ENCODE results near the gene ZNF622.
A peak's percentile ranks its signal among the peaks of the same experiment; 100 is the strongest.
"Not testable (repeated sequence)": the region's sequence is repeated elsewhere in the genome, so short reads cannot be mapped to it uniquely, and the experiment has no call there.

ZNF622 gene

DNA sequence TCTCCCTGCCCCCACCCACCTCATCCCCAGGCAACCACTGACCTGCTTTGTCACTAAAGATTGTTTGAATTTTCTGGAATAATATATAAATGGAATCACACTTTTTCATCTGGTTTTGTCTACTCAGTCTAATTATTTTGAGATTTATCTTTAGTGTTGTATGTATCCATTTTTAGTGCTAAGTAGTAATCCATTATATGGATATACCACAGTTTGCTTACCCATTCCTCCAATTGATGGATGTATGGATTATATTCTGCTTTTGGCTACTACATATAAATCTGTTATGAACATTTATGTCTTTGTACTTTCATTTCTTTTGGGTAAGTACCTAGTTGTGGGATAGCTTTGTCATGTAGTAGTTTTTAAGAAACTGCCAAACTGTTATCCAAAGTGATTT is 14.5 kb upstream of the ZNF622 start:
- no peak for DNase-seq

DNA sequence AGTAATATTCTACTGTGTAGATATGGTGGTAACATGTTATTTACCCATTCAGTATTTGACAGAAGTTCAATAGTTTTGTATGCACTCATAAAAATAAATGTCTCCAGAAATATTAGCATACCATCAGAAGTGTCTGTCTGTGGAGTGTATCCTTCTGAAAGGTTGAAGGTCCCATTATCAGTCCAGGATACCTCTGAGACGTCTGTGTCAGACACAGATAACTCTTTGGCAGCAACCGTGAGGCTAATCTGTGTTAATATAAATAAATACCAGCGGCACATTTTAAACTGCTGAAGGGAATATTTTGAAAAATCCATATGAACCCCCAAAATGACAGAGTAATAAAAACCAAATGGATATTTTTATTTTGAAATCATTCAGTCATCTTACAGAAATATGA is 11.9 kb upstream of the ZNF622 start:
- no peak for DNase-seq

DNA sequence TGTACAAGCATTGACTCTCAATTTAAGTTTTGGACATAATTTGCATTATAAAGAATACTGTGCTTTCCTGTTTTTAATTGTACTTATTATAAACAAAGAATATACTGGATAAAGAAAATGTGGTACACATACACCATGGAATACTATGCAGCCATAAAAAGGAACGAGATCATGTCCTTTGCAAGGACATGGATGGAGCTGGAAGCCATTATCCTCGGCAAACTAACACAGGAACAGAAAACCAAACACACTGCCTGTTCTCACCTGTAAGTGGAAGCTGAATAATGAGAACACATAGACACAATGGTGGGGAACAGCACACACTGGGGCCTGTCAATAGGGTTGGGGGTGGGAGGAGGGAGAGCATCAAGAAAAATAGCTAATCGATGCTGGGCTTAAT is 10.8 kb upstream of the ZNF622 start:
- not testable (repeated sequence) for DNase-seq

DNA sequence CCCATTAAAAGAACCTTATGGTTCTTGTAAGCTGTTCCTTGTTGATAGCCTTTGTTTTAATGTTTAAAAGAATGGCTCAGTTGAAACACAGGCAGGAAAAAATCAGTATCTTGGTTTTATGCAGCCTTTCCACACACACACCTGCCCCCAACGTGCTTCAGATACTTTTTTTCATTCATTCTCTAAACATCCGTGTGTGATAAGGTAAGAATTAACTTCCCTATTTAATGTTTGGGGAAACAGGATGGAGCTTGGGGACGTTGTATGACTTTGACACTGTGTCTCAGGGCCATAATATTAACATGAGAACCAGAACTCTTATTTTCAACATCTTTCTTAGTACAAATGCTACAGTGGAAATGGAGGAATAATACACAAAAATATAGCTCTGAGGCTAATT is 5.8 kb upstream of the ZNF622 start:
- no peak for DNase-seq

DNA sequence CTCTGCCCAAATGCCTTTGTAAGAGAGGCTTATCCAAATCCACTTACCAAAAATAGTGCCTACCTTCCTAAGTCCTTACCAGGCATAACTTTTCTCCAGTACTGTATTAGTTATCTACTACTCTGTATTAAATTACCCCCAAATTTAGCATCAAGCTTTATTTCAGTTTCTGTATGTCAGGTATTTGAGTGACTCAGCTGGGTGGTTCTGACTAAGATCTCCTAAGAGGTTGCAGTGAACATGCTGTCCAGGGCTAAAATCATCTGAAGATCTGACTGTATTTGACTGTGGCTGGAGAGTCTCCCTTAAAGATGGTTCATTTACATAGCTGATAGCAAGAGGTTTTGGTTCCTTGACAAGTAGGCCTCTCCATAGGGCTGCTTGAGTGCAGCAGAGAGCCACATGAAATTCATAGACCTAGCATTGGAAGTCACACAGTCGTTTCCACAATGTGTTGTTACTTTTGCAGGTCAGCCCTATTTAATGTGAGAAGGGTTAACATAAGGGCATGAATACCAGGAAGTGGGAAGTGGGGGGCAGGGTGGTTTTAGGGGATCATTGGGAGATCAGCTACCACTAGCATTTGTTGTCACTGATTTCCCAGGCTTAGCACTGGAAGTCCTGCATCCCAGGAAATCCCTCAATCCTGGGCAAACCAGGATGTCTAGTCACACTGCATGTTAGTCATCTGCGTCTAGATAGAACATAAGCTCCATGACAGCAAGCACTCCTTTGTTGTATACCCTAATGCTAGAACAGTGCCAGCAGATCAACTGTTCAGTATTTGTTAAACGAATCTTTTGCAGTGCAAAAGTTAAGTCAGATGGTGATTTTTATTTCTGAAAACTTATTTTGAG is 2.0 kb upstream of the ZNF622 start:
- DNase-seq, result no peak

DNA sequence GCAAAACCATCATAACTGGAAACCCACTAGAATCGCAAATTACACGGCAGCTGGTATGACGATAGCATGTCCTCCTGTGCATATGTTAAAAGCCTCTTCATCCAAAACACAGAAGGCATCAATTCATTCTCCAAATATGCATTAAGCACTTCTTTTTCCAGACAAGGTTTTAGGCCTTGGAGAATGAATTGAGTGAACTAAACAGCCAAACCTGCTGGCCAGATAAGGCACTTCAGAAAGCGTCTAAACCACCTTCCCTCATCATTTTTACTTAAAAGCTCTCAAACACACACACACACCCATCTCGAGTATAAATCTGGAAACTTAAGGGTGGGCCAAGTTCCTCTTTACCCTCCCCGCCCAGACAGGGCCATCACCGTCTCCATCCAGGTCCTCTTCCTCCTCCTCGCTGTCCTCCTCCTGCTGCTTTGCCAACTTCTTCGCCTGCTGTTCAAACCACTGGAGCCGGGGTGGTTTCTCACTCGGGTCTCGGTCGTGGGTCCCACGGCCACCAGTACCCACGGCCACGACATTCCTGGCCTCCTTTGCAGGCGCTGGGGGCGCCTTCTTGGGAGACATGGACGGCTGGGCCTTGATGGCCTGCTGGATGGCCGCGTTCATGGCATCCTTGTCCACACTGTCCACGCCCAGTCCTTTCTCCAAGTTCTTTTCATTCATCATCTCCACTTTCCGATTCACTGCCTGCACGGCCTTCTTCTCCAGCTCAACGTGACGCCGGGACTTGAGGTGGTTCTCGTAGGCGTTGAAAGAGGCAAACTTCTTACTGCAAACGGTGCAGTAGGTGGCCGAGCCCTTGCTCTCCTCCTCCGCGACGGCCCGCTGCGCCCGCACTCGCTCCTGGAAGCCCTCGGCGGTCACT is 696 bp downstream of the ZNF622 start:
- DNase-seq, result peak; percentile 10

DNA sequence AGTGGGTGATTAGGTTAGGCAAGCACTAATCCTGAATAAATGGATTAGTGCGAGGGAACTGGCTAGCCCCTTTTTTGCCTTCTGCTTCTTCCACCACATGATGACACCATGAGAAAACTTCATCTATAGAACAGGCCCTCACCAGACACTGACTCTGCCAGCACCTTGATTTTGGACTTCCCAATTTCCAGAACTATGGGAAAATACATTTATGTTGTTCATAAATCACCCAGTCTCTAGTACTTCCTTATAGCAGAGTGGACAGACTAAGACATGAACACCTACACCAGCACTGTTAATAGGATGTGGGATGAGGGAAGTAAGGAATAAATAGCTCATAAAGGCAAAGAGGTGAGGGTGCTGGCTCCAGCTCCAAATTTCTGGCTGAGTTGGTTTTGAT is 1.4 kb downstream of the ZNF622 start:
- DNase-seq, result no peak

DNA sequence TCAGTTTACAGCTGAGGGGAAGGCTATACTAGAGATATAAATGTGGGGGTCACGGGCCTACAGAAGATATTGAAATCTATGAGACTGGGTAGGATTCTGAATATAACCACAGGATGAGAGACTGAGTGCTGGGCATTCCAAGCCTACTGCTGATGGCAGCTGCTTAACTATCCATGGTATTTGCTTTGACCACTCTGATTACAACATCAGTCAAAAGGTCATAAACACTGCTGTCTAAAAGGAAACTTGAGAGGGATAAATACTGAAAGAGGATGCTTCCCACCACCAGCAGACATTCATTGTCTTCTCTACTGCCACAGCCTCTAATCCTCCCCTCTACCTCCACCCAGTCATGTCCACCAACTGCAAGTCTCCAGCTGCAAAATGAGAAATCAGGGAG is 3.8 kb downstream of the ZNF622 start:
- DNase-seq, result no peak

DNA sequence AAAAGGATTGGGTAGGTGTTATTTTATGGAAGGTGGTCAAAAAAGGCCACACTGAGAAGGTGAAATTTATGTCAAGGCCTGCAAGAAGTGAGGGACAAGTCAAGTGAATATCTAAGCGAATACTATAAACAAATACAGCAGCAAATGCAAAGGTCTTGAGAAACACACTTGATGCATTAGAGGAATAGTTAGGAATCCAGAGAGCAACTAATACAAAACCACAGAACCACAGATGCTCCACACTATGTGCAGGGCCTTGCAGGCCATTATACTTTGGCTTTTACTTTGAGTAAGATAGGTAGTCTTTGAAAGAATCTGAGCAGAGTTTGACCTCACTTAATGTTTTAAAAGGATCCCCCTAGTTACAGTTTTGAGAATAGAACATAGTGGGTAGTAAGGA is 4.6 kb downstream of the ZNF622 start:
- DNase-seq, result no peak

DNA sequence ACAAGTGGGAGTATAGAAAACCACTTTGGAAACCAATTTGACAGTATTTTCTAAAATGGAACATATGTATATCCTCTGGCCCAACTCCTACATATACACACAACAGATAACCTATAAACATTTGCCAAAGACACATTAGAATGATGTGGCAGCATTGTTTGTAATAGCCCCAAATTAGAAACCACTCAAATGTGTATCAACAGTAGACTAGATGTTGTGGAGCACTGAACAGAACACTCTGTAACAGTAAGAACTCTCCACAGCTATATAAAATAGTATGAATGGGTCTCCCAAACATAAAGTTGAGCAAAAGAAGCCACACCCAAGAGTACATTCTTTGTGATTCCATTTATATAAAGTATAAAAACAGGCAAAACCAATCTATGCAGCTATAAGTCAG is 6.1 kb downstream of the ZNF622 start:
- DNase-seq, result no peak

DNA sequence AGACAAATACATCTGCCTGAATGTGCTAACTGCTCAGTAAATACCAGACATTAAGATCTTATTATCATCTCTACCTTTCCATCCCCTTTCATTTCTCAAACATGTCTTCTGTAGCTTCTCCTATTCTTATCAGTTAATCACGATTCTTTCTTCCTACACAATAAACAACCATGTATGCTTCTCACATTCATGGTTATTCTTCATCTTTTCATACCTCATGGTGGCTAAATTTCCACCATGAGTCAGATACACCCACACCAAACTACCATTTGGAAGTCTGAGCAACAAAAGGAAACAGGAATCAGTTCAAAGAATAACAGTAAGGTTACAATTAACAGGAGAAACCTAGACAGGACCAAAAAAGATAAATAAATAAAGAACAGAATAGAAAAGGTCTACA is 7.7 kb downstream of the ZNF622 start:
- no peak for DNase-seq

DNA sequence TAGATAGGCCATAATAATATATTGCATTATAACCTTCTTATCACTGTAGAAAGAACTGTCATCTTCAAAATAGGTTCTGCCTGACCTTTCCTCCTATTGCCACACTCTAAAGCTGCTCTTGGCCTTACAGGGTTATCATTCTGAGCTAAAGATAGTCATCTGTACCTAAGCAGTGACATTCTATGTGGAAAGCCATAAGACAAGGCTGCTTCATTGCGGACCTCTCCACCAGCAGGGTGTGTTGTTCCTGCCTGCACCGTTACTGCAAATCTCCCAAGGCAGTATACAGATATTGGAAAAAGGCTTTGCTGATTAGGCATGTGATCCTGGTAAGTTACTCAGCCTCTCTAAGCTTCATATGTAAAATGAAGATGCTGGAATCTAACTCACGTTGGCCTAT is 8.1 kb downstream of the ZNF622 start:
- no peak for DNase-seq

DNA sequence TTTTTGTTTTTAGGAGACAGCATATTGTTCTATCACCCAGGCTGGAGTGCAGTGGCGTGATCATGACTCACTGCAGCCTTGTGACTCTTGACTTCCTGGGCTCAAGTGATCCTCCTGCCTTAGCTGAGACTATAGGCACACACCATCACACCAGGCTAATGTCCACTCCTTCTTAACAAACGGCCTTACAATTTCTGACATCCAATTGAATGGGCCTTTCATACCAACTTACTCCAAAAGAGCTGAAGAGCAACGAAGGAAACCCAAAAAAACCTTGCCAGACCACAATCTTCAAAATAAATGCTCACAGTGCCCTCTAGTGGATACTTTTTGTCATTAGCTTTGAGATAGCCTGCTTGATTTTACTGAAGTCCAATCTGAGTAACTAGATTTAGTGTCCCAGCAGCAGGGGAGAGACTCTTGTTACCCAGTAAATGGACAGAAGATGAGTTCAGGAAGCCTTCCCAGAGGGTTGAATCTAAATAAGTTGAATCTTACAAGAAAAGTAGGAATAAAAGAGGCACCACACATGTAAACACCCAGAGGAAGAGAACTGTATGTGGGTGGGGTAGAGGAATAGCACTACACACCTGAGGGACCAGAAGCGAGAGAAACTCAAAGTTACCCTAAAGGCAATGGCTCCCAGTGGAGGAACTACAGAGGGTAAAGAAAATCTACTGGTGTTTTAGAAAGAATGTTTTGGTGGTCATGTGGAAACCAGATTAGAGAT is 9.3 kb downstream of the ZNF622 start:
- DNase-seq, result peak; percentile 78

DNA sequence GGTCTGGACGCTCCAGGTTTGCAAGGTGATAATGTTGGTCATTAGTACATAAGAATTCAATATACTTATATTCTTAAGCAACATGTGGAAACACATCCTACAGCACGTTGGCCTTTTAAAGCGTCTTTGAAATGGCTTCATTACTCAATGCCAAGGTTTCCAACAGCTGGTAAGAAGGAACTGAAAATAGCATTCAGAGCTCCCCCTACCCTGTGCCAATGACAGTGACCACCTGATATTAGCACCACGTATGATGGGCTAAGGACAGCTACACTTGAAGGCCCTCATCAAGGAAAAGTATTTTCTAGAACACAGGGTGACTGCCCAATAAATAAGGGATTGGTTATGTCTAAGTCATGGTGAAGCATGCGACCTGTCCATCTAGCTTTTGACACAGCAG is 9.9 kb downstream of the ZNF622 start:
- no peak for DNase-seq

DNA sequence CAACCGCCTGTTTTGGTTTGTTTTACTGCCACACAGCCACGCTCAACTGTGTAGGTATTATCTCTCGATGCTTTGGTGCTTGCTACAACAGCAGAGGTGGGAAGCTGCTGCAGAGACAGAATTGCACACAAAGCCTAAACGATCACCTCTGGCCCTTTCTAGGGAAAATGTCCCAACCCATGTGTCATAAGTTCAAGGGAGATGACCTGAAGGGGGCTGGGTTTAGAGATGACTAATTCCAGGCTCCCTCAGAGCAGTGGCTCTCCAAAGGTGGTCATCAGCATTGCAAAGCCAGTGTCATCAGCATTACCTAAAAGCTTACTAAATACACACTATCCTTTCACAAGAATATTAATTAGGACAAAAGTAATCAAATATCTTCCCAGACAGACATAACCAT is 10.9 kb downstream of the ZNF622 start:
- DNase-seq, result no peak

DNA sequence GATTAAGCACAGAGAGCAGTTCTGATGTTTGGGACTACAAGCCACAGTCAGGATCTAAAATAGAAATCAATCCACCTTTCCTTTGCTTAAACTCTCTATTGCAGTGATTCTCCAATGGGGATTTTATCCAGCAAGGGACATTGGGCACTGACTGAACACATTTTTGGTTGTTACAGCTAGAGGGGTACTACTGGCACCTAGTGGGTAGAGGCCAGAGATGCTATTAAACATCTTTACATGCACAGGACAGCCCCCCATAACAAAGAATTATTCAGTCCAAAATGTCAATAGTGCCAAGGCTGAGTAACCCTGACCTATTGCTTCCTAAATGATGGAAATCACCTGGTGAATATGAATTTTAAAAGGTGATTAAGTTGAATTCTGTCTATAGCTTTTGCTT is 12.0 kb downstream of the ZNF622 start:
- DNase-seq, result no peak

DNA sequence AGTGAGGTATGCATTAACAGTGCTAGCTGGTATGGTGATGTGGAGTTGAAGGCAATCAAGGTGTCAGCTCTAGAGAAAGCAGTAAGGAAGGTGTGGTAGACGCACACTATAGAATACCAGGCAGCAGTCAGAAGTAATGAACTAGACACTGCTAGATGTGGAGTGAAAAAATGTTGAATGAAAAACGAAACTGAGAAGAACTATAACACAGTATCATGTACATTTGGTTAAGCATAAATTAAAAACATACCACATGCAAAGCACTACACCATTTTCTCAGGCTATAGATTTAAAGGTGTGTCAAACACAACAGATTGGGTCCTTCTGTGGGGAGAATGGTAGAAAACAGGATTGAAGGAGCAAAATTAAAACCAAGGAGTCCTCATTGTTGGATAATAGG is 15.4 kb downstream of the ZNF622 start:
- DNase-seq, result no peak

DNA sequence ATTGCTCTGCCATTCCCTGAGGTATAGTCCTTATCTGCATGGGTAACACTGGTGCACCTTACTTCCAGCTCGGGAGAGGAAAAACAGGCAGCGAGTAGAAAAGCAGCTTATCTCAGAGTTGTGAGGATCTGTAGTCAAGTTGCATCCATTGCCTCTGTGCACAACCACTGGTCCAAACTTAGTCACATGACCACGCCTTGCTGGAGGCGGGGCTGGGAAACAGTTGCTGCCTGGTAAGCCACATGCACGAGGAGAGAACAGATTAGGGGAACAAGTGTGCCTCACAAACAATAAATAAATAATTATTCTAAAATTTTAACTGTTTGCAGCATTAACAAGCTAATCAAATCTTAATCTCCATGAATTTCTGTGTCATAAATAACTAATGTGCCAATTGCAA is 18.6 kb downstream of the ZNF622 start:
- DNase-seq, result no peak

DNA sequence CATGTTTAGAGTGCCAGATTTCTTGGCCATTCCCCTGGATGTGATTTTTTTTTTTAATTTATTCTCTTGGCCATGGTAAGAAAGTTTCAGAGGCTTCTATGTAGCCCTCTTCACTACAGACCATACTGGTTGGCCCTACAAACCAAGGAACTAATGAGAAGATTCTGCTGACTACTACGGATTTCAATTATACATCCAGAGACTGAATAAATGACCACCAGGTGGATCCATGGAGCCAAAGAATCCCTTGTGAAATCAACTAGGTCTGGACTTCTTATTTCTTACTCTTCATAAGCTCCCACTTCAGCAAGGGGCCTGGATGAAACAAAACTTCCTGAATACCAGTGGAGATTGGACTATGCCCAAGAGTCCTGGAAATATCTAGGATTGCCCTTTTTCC is 27.6 kb downstream of the ZNF622 start:
- no peak for DNase-seq

DNA sequence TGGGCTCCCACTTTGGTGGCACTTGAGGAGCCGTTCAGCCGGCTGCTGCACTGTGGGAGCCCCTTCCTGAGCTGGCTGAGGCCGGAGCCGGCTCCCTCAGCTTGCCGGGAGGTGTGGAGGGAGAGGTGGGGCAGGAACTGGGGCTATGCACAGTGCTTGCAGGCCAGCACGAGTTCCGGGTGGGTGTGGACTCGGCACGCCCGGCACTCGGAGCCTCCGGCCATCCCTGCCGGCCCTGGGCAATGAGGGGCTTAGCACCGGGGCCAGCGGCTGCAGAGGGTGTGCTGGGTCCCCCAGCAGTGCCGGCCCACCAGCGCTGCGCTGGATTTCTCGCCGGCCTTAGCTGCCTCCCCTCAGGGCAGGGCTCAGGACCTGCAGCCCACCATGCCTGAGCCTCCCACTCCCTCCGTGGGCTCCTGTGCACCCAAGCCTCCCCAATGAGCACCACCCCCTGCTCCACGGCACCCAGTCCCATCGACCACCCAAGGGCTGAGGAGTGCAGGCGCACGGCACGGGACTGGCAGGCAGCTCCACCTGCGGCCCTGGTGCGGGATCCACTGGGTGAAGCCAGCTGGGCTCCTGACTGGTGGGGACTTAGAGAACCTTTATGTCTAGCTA is 29.4 kb downstream of the ZNF622 start:
- DNase-seq, result not testable (repeated sequence)

DNA sequence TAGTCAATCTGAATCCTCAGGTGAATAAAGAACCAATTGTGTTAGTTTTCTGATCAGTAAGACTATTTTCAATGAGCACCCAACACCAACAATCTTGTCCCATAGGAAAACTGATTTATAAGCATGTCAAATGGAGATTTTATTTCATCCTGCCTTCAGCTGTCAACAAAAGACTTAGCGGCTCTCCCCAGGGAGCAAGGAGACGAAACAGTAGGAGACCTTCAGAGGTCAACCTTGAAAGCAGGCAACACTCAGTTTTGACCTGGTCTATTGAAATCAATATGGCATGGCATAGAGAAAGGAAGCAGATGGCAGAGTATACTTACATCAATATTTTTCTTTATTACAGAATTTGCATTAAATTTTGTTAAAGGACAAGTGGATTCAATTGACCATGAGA is 34.1 kb downstream of the ZNF622 start:
- DNase-seq, result no peak

DNA sequence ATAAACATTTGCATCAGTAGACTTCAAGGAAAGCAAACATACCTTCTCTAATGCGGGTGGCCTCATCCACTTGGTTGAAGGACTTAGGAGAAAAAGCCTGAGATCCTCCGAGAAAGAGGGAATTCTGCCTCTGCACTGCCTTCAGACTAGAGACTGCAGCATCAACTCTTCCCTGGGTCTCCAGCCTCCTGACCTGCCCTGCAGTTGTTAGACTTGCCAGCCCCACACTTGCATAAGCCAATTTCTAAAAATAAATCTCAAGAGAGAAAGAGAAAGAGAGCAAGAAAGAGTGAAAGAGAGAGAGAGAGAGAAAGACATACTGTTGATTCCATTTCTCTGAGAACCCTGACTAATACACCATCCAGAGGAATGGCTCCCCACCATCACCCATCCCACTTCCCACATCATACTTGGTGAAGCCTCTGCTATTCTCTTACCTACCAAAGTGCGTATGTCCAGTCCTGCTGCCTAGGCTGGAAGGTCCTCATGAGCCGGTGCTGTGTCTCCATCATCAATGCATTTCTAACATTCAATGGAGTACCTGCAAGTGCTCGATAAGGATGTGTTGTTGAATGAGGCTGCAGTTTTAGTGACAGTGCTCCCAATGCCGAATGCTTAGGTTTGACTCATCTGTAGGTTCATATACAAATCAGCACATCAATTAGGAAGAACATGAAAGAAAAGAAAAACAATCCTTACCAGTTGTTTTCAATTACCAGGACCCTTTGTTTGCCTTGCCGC is 35.1 kb downstream of the ZNF622 start:
- no peak for DNase-seq
